Activated CD4-positive, CD25-positive, alpha-beta regulatory T cell treated with anti-CD3 and anti-CD28 coated beads, Interleukin-2, amount 50 U/mL, for 72 hours (primary cell): Measurements from ENCODE around the gene LAMA5.

ENCODE experiments used
- DNase-seq: peaks from one replicate; pipeline ENCODE4 v3.0.0; 2021

LAMA5 gene

DNA sequence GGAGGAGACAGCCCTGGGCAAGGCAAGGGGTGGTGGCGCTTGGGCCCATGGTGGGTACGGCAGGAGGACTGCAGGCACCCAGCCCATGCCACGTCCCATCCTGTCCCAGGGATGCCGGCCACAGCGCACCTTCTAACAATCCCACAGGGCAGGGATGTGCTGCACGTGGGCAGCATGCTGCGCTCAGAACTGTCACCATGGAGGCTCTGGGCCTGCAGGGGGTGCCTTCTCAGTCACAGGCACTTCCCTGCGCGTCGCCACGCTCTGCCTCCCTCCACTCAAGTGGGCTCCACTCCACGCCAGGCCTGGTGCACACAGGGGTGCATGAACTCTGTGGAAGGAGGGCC is 37.6 kb upstream of the LAMA5 start:
- no peak for DNase-seq

GRCh38 chr20:62404112-62404665 is 37.1 kb upstream of the LAMA5 start:
- DNase-seq: no peak

- no peak for DNase-seq
Observed at GRCh38 chr20:62403331-62403730, 36.2 kb upstream of the LAMA5 start.

DNA sequence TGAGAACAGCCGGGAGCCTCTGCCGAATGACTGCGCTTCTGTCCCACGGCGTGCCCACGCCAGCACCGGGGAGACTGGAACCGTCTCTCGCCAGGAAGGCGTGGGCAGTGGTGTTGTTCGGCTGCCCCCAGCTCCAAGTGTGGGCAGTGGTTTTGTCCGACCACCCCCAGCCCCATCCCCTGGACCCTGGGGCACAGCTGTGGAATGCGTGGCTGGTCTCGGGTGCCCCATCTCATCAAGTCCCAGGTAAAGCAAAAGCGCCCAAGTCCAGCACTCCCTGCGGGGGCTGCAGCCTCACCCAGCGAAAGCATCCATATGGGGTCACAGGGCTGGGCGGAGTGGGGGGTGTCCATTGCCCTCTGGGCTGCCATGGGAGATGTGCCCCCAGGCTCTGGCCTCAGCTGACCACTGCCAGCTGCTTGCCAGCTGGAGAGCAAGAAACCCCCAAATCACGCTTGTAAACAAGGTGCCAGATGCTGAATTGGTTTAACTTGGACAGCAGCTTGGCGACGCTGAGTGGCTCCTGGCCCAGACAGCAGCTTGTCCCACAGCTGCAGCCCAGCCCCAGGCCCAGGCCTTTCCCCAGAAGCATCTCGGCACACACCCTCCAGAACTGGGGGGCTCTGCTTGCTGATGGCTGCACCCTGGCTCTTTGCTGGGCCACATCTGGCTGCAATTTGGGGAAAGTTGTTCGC is 35.5 kb upstream of the LAMA5 start:
- no peak for DNase-seq

- DNase-seq: no peak
Observed at GRCh38 chr20:62401331-62401779, 34.2 kb upstream of the LAMA5 start.

DNA sequence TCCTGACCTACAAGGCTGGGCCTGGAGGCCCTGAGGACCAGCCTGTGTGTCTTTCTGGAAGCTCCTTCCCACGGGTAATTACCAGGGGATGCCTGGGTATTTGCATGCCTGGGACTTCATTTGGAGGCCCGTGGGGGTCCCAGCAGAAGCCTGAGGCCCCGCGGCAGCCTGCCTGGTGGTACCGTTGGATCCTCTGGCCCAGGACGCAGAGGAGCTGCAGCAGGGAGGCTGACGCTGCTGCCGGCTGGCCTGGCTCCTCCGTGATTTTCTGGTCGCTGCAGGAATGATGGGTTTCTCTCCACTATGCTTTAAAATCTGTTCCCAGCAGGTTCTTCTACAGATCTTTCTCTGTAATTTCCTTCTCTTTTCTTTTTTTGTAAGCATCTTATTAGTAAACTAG is 33.4 kb upstream of the LAMA5 start:
- DNase-seq: no peak

DNA sequence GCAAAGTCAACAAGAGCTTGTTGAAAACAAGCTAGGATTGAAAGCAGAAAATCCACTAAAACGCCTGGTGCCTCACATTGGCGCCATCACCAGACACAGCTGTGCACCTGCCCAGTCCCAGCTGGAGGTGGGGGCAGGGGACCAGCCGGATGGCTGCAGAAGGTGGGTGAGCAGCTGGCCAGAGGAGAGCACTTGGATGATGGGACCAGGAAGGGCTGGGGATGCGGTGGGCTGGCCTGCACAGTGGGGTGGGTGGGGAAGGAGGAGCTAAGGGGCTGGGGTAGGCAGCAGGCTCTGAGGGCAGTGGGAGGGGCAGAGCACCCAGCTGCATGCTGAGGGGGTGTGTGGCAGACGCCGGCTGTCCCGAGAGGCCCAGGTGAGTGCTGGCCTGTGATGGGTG is 32.9 kb upstream of the LAMA5 start:
- DNase-seq: no peak

- DNase-seq: no peak
Observed at GRCh38 chr20:62398120-62398821, 31.2 kb upstream of the LAMA5 start.

- no peak for DNase-seq
Observed at GRCh38 chr20:62396367-62397239, 29.5 kb upstream of the LAMA5 start.

DNA sequence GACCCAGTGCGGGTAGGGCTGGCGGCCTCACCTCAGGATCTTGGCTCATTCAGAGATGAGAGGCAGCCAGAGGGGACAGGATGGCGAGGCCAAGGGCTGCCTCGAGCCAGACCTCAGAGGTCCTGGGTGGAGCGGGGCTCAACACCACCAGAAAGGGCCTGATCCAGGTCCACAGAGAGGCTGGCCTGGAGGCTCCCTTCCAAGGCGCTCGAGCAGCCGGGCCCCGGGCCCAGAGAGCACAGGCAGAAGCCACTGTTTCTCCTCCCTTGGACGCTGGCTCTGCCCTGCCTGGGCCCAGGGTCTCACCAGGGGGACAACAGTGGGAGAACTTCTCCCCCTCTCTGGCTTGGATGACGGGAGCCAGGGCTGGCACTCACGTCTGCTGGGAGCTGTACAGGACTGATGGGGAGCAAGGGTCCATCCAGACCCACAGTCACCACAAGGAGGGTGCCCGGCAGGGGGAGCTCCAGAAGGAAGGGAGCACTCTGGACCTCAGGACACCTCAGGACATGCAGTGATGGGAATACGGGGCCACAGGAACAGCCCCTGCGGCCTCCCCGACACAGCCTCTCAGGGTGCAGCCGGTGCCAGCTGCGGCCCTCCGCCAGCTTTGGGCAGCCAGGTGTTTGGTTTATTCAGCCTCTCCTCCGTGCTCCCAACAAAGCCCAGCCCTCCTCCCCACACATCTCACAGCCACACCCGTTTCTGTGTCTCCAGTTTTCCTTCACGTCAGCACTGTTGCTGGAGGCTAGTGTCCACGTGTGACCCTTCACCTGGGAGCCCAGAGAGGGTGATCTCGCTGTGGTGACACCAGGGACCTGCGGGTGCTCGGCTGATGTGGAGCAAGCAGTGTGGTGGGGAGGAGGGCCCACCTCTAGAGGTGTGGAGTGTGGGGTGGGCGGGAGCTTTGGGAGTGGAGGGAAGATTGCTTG is 28.5 kb upstream of the LAMA5 start:
- no peak for DNase-seq

DNA sequence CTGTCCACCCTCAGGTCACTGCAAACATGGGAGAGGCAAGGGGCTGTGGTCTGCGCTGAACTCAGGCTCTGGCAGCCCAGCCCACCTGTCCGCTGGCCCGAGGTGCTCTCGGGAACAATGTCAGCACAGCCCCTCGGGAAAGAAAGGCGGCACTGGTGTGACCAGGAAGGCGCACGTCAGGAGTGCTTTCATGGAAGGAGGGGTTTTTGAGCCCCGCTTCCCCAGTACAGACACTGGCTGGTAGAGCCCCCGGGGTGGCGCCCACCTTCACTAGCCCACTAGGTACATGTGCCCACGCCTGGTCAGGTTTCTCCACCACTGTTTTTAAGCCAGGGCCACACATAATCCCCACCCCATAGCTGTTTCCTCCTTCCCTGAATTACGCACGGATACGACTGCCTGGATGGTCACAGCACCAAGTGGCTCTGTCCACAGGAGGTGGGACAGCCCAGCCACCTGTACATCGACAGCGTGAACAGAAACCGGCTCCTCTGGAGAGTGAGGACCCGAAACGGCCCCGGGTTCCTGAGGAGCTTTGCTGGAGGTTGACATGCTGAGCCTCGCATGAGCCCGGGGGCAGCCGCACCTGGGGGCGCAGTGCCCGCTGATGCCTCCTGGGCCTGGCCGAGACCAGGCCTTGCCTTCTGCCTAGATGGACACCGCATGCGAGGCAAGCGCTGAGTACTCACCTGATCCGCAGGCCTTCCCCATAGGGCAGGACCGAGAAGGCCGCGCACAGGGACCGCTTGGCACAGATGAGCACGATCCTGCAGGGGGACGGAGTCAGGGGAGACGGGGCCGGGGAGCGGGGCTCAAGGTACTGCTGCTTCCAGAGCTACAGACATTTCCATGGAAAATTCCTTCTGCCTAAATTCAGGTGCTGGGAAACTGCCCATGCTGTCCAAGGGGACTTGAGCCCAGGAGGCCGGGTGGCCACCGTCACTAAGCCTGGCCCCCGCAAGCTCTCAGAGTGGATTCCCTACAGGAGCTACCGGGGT is 27.4 kb upstream of the LAMA5 start:
- no peak for DNase-seq

DNA sequence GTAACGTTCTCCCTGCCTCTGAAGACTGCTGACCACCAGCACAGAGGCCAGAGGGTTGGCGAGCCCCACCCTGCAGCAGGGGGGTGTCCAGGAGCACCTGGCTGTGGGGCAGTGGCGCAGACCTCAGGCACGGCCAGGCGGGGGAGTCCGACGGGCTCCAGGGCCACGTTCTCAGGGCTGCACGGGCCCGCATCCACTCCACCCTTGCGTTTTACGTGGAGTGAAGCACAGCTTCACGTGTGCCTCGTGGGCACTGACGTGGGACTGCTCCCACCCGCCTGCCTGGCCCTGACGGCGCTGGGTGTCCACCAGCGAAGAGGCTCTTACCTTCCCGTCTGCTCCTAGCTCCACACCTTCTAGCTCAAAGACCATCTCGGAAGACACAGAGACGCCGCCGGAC is 26.7 kb upstream of the LAMA5 start:
- no peak for DNase-seq

DNA sequence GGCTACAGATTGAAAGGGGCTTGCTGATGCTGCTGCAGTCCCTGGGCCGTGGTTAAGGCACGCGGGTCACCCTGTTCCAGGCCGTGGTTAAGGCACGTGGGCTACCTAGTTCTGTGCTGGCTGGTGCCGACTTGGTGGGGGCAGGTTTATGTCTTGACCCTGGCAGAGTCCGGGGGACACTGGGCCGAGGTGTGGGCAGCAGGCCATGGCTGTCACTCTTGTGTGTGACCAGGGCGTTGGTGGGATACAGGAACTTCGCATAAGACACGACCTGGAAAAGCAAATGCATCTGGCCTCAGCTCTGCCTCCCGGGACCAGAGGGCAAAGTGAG is 26.2 kb upstream of the LAMA5 start:
- DNase-seq: no peak

- no peak for DNase-seq
Observed at GRCh38 chr20:62392621-62393334, 25.7 kb upstream of the LAMA5 start.

DNA sequence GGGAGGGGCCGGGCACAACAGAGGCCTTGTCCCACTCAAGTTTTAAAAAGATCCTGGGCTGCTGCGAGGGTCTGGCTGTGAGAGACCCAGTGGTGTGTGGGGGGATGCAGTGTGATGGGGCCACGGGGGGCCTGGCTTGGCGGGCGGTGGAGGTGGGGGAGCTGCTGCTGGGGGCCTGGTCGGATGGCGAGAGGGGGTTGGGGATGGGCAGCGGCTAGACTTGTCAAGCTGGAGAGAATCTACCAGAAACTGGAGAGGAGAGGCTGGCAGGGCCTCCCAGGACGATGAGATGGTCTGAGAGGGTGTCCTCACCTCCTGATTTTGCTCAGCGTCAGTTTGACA is 24.9 kb upstream of the LAMA5 start:
- DNase-seq: no peak

DNA sequence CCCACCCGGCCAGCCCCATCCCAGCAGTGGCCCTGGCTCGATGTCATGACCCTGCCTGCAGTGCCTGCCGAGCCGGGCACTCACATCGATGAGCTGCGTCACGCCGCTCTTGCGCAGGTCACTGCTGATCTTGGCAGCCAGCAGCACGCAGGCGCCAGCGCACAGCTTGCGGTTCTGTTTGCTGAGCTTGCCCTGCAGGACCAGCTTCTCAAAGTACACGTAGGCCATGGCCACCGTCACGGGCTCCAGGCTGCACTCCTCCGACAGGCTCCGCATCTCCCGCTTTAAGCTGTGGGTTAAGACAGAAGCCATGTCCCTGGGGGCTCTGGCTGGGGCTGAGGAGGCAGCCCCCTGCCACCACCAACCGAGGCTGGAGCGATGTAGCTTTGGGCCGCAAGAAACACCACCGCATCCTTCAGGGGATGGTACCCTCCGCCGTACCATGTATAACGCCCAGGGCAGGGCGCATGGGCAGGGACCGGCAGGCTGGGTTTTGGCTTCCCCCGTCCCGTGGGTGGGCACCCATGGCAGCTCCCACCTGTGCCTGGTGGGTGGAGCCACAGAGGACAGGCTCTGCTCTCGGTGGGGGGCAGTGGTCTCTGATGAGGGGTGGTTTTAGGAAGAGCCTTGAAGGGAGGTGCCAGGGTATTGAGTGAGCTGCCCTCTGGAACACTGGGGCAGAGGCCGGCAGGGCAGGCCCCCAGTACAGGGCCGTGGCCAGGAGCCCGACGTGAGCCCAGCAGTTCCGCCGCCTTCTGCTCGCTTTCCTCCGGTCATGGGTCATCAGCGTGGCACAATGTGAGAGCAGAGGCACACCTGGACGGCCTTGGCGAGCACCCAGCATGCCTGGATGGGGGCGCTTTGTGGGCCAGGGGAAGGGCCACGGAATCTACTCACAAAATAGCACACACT is 24.3 kb upstream of the LAMA5 start:
- DNase-seq: no peak

DNA sequence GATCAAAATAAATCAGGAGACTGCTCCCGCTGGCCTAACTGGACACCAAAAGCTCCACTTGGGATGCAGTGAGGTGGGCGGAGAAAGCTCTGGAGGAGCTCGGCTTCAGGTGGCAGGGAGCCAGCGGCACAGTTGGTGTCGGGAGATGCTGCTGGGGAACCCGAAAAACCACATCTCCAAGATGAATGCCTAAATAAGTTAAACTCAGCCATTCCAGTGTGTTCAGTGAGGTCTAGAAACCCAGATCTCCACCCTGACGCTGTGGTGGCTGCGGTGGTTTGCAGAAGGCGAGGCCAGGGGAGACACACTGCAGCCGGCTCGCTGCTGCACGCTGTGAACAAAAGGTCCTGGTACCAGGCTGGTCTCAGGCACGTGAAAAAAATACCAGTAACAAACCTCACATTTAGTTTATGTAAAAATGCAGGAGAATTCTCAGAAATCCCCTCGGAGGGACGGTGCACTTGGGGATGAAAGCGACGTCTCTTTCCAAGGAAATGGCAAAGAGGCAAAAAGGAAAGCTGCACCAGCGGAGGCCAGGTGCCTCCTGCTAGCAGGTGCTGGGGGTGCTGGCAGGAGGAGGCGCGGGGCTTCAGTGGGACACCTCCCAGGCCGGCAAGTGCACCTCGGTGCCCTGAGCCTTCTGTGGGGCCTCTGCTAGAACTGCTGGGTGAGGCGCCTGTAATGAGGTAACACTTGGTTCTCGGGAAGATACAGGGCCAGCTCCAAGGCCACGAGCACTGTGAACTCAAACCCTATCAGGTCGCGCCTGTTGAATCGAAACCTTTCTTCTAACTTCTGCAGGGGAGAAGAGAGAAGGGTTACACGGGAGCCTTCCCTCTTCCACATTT is 23.4 kb upstream of the LAMA5 start:
- no peak for DNase-seq

GRCh38 chr20:62389601-62390087 is 22.5 kb upstream of the LAMA5 start:
- DNase-seq: no peak
